Esophagus muscularis mucosa (tissue), 4 donors: ENCODE data around the gene DEUP1. TPM values are rescaled to one million over a fixed set of nuclear protein-coding genes. Genes with fewer than 3 reads are reported as not detected.

Source experiments
- DNase-seq: peaks from one replicate; pipeline ENCODE4 v3.0.0-alpha.2; 2017; ENCODE audit errors: extremely low spot score
- H3K27ac ChIP-seq, 4 donors: fragments of 200-600 bp; sonication (generic); replicated peaks in 1 of 4; 1 replicate in 3 of 4; 2 replicates in 1 of 4; pipeline ENCODE4 v1.5.1; 2016 to 2019; ENCODE audit warnings: mild to moderate bottlenecking in 1 of 4
- H3K27me3 ChIP-seq, 4 donors: fragments of 200-600 bp; sonication (generic); one replicate each; pipeline versions ENCODE4 v1.5.1 to v1.6.0; 2016 to 2019
- H3K36me3 ChIP-seq, 4 donors: fragments of 200-600 bp; sonication (generic); one replicate each; pipeline ENCODE4 v1.5.1; 2016 to 2019
- H3K4me1 ChIP-seq, 4 donors: fragments of 200-600 bp; sonication (generic); one replicate each; pipeline ENCODE4 v1.5.1; 2016 to 2019
- H3K4me3 ChIP-seq, 4 donors: fragments of 200-600 bp; sonication (generic); 1 replicate in 2 of 4; 2 replicates in 2 of 4; pipeline ENCODE4 v1.5.1; 2016 to 2019; ENCODE audit warnings: mild to moderate bottlenecking in 4 of 4, moderate library complexity in 1 of 4
- H3K9me3 ChIP-seq, 4 donors: fragments of 200-600 bp; sonication (generic); 1 replicate in 3 of 4; 2 replicates in 1 of 4; pipeline ENCODE4 v1.5.1; 2016 to 2019
- EP300 ChIP-seq: sonication (generic); formaldehyde crosslinking; IDR thresholded peaks from one replicate; pipeline ENCODE4 v1.6.1; 2017; ENCODE audit warnings: antibody characterized with exemption
- POLR2A ChIP-seq: fragments of 450-650 bp; IDR thresholded peaks from one replicate; pipeline ENCODE4 v1.6.1; 2017; ENCODE audit warnings: antibody characterized with exemption, moderate library complexity, mild to moderate bottlenecking, low read depth
- POLR2AphosphoS5 ChIP-seq, 2 donors: sonication (generic); formaldehyde crosslinking; IDR thresholded peaks; one replicate each; pipeline ENCODE4 v1.6.1; 2017; ENCODE audit warnings: antibody characterized with exemption in 2 of 2
- WGBS: methylation state at CpG from one replicate; pipeline ENCODE4 v1.1.5; 2018; 5-methylcytosine and 5-hydroxymethylcytosine counted together
- intact Hi-C: fragments of 100-400 bp; cut with DNase I; formaldehyde crosslinking; loops from one replicate; pipeline ENCODE4 v1.15.1; 2023
- total RNA-seq, 4 donors: library from RNA; depleted of rRNA; stranded (reverse); fragments of >200 nt; gene quantifications; one replicate each; pipeline versions ENCODE4 v1.1.0 to v1.2.1, GENCODE V29; 2016
- TF ChIP-seq, protein P1 (sequence below), 3 experiments: fragments of 200-600 bp in 2 of 3; fragments of 450-650 bp in 1 of 3; sonication (generic) in 2 of 3; IDR thresholded peaks; one replicate each; pipeline ENCODE4 v1.5.1; 2017 to 2019; ENCODE audit warnings: antibody characterized with exemption in 3 of 3, mild to moderate bottlenecking in 2 of 3, moderate library complexity in 1 of 3

DEUP1 gene, protein sequence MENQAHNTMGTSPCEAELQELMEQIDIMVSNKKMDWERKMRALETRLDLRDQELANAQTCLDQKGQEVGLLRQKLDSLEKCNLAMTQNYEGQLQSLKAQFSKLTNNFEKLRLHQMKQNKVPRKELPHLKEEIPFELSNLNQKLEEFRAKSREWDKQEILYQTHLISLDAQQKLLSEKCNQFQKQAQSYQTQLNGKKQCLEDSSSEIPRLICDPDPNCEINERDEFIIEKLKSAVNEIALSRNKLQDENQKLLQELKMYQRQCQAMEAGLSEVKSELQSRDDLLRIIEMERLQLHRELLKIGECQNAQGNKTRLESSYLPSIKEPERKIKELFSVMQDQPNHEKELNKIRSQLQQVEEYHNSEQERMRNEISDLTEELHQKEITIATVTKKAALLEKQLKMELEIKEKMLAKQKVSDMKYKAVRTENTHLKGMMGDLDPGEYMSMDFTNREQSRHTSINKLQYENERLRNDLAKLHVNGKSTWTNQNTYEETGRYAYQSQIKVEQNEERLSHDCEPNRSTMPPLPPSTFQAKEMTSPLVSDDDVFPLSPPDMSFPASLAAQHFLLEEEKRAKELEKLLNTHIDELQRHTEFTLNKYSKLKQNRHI
- total RNA-seq, result not detected

DNA sequence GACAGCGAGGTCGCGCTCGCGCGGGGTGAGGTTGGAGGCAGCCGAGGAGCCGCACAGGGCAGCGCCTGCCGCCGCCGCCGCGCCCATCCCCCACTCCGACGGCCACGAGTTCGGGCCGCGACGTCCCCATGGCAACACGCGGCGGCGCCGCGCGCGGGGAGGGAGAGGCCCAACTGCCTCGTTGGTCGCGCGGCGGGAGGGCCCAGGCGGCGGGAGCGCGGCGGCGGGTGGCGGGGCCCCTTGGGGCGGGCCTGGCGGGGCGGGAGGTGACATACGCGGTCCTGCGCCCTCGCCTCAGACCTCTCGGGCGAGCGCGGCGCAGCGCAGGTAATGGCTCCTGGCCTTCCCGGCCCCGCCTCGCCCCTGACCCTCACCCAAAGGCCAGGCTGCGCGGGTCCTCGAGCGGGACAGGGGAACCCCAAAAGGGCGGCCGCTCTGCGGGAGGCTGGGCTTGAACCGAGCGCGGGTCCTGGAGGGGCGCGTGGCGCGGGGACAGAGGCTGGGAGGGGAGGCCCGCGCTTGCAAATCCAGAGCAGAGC is at the start of gene DEUP1:
TSS of gene DEUP1 (plus strand) at position 297 of the 539 bp plus-strand sequence. CDS start 1,518 bp downstream, outside the sequence.
- H3K4me1 ChIP-seq, result peaks cover 0 to 14% (median 10%) of the 10 kb centered on the region in 4 donors
- no peak for DNase-seq
- no peaks in the 10 kb centered on the region for H3K36me3 ChIP-seq
- no peak within 1 kb of the TSS for H3K27ac ChIP-seq
- peak within 1 kb of the TSS; percentile 46 to 53 (median 50) for H3K4me3 ChIP-seq
- WGBS, result 19% methylated on average over 7 of the region's 73 CpGs
- TF ChIP-seq, protein P1, sequence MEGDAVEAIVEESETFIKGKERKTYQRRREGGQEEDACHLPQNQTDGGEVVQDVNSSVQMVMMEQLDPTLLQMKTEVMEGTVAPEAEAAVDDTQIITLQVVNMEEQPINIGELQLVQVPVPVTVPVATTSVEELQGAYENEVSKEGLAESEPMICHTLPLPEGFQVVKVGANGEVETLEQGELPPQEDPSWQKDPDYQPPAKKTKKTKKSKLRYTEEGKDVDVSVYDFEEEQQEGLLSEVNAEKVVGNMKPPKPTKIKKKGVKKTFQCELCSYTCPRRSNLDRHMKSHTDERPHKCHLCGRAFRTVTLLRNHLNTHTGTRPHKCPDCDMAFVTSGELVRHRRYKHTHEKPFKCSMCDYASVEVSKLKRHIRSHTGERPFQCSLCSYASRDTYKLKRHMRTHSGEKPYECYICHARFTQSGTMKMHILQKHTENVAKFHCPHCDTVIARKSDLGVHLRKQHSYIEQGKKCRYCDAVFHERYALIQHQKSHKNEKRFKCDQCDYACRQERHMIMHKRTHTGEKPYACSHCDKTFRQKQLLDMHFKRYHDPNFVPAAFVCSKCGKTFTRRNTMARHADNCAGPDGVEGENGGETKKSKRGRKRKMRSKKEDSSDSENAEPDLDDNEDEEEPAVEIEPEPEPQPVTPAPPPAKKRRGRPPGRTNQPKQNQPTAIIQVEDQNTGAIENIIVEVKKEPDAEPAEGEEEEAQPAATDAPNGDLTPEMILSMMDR (IDR thresholded peaks at IDR 0.05), result no peak
- TF ChIP-seq POLR2A, result no peak
- TF ChIP-seq EP300, result no peak
- TF ChIP-seq POLR2AphosphoS5 (IDR thresholded peaks at IDR 0.05), result no peak
- H3K9me3 ChIP-seq, result no peaks in the 10 kb centered on the region
- intact Hi-C loops, result no loop called here
- peaks cover 0 to 22% (median 4%) of the 10 kb centered on the region in 4 donors for H3K27me3 ChIP-seq

GRCh38 chr11:93285430-93285829 is 45.1 kb upstream of the DEUP1 start:
- 58% methylated on average over 2 of the region's 2 CpGs for WGBS
- intact Hi-C loops, result no loop called here
- Histone ChIP-seq H3K9me3 (no peaks in the 10 kb centered on the region), H3K4me1 (no peaks in the 10 kb centered on the region), H3K36me3 (no peaks in the 10 kb centered on the region), H3K4me3 (no peak overlapping the region), H3K27me3 (no peaks in the 10 kb centered on the region), H3K27ac (no peak overlapping the region)
- no peak for DNase-seq
- no peak for TF ChIP-seq POLR2A
- TF ChIP-seq, protein P1 (IDR thresholded peaks at IDR 0.05), result no peak
- TF ChIP-seq POLR2AphosphoS5 (IDR thresholded peaks at IDR 0.05), result no peak
- TF ChIP-seq EP300, result no peak

- H3K4me3 ChIP-seq, result no peak overlapping the region
- H3K27ac ChIP-seq, result no peak overlapping the region
- no peaks in the 10 kb centered on the region for H3K9me3 ChIP-seq
- TF ChIP-seq, protein P1 (IDR thresholded peaks at IDR 0.05), result no peak
- no peak for TF ChIP-seq POLR2AphosphoS5 (IDR thresholded peaks at IDR 0.05)
- no peak for TF ChIP-seq POLR2A
- no peak for TF ChIP-seq EP300
- no peak for DNase-seq
- intact Hi-C loops, result no loop called here
- WGBS, result 90% methylated on average over 2 of the region's 2 CpGs
- H3K4me1 ChIP-seq, result no peaks in the 10 kb centered on the region
- no peaks in the 10 kb centered on the region for H3K27me3 ChIP-seq
- no peaks in the 10 kb centered on the region for H3K36me3 ChIP-seq
Observed at GRCh38 chr11:93287434-93287833, 43.1 kb upstream of the DEUP1 start.

DNA sequence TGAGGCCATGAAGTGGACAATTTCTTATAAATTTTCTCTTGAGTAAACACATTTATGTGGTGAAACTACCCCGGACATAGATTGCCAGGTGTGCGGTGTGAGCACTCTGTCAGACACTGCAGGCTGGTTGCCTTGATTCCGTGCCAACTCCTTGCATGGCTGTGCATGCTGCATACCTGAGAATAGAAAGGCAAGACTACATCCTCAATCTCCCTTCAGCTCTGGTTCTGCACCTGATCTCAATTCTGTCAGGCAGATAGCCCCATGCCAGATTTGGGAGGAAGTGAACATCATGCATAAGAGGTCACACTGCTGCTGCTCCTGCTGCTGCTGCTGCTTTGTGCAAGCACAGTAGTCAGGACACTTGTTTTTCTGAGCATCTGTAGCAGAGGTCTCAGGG is 42.5 kb upstream of the DEUP1 start:
- H3K9me3 ChIP-seq, result no peaks in the 10 kb centered on the region
- H3K4me1 ChIP-seq, result no peaks in the 10 kb centered on the region
- no peak overlapping the region for H3K27ac ChIP-seq
- intact Hi-C loops, result no loop called here
- H3K4me3 ChIP-seq, result no peak overlapping the region
- no CpG with 5 or more reads among the region's 3 CpGs for WGBS
- H3K36me3 ChIP-seq, result no peaks in the 10 kb centered on the region
- no peaks in the 10 kb centered on the region for H3K27me3 ChIP-seq
- TF ChIP-seq, protein P1 (IDR thresholded peaks at IDR 0.05), result no peak
- TF ChIP-seq POLR2A (no peak), EP300 (no peak)
- no peak for DNase-seq
